BE2C (cell line): ENCODE results near the gene GOLGA6L10.
"Not testable (repeated sequence)": the region's sequence is repeated elsewhere in the genome, so short reads cannot be mapped to it uniquely, and the experiment has no call there.

Source experiments
- DNase-seq: peaks from one replicate; pipeline ENCODE4 v3.0.0-alpha.2; 2020
- H3K27me3 ChIP-seq: fragments of 250-450 bp; sonication (Bioruptor Pico); 2 replicates; pipeline ENCODE4 v1.5.1; 2020; ENCODE audit warnings: mild to moderate bottlenecking
- H3K36me3 ChIP-seq: fragments of 250-450 bp; sonication (Bioruptor Pico); 2 replicates; pipeline ENCODE4 v1.5.1; 2020; ENCODE audit warnings: mild to moderate bottlenecking
- H3K4me1 ChIP-seq: fragments of 250-450 bp; sonication (Bioruptor Pico); 2 replicates; pipeline ENCODE4 v1.5.1; 2020
- H3K4me3 ChIP-seq: 2 replicates; pipeline ENCODE4 v1.5.1; 2011; ENCODE audit warnings: low read depth, low read length
- H3K9me3 ChIP-seq: fragments of 250-450 bp; sonication (Bioruptor Pico); 2 replicates; pipeline ENCODE4 v1.5.1; 2020
- TF ChIP-seq, protein P1 (sequence below): IDR thresholded peaks from 2 replicates; pipeline ENCODE4 v1.5.1; 2012; ENCODE audit warnings: mild to moderate bottlenecking, low read depth, low read length

The GOLGA6L10 gene

DNA sequence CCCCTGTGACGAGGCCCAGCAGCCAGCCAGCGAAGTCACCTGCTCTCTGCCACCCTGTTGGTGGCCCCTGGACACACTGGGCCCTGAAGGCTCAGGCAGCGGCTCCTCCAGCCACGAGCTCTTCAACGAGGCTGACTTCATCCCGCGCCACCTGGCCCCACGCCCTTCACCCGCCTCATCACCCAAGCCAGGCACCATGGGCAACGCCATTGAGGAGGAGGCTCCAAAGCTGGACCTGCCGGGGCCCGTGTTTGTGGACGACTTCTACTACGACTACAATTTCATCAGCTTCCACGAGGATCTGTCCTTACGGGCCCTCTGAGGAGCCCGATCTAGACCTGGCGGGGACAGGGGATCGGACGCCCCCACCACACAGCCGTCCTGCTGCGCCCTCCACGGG, 22.4 kb downstream of the GOLGA6L10 start:
- H3K4me3 ChIP-seq, H3K4me1 ChIP-seq, H3K27me3 ChIP-seq, H3K36me3 ChIP-seq, H3K9me3 ChIP-seq, DNase-seq: not testable (repeated sequence)

DNA sequence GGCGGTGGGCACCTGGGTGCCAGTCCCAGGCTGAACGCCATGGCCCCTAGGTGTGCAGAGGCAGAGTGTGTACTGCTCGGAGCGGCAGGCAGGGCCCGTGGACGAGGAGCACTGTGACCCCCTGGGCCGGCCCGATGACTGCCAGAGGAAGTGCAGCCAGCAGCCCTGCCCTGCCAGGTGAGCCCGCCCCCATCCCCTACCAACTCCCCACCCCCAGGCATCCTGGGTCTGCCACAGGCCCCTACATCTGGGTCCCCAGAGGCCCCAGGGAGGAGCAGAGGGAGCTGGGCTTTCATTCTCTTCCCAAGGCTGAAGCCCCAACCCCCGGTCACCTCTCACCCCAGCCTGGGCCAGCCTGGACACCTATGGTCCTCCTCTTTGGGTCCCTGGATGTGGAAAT, 23.6 kb downstream of the GOLGA6L10 start:
- DNase-seq, H3K27me3 ChIP-seq, H3K9me3 ChIP-seq, H3K4me1 ChIP-seq, H3K36me3 ChIP-seq, H3K4me3 ChIP-seq: not testable (repeated sequence)

DNA sequence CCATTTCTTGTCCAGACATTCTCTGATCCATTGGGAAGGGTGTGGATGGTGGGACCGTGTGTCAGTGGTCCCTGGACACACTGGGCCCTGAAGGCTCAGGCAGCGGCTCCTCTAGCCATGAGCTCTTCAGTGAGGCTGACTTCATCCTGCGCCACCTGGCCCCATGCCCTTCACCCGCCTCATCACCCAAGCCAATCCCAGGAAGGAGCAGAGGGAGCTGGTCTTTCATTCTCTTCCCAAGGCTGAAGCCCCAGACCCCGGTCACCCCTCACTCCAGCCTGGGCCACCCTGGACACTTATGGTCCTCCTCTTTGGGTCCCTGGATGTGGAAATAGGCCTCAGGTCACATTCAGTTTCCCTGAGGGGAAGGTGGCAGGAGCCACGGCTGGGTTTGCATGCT, 24.4 kb downstream of the GOLGA6L10 start:
- H3K9me3 ChIP-seq, H3K4me1 ChIP-seq, DNase-seq, H3K27me3 ChIP-seq, H3K36me3 ChIP-seq, H3K4me3 ChIP-seq: not testable (repeated sequence)

DNA sequence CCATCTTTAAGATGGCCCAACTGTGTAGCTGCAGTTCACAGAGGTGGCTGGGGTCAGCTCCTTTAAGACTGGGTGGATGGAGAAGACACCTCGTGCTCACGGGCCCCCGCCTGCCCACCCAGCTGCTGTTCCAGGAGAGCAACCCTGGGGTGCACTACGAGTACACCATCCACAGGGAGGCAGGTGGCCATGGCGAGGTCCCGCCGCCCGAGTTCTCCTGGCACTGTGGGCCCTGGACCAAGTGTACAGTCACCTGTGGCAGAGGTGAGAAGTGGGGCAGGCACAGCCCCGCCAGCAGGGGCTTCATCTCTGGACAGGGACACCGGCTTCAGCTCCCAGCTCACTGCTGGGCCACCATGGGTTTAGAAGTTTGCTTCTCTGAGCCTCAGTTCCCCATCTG, 26.8 kb downstream of the GOLGA6L10 start:
- not testable (repeated sequence) for H3K9me3 ChIP-seq, H3K4me3 ChIP-seq, H3K4me1 ChIP-seq, DNase-seq, H3K27me3 ChIP-seq, H3K36me3 ChIP-seq

DNA sequence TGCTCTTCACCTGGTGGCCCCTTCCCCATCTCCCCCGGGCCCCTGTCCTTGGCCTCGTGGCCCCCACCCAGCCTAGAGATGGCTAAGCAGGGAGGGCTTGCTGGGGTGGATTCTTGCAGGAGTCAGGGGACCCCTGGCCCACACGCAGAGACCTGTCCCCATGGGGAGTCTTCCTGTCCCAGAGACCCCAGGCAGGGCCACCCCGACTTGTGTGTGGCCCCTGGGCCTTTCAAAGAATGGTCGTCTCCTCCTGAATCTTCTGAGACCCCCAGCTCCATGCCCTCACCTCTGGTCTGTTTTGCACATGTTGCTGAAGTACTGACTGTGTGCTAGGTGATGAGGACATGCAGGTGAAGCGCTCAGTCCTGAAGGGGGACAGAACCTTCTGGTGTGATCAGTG, 28.4 kb downstream of the GOLGA6L10 start:
- H3K4me1 ChIP-seq, H3K36me3 ChIP-seq, H3K9me3 ChIP-seq, H3K4me3 ChIP-seq, DNase-seq, H3K27me3 ChIP-seq: not testable (repeated sequence)

DNA sequence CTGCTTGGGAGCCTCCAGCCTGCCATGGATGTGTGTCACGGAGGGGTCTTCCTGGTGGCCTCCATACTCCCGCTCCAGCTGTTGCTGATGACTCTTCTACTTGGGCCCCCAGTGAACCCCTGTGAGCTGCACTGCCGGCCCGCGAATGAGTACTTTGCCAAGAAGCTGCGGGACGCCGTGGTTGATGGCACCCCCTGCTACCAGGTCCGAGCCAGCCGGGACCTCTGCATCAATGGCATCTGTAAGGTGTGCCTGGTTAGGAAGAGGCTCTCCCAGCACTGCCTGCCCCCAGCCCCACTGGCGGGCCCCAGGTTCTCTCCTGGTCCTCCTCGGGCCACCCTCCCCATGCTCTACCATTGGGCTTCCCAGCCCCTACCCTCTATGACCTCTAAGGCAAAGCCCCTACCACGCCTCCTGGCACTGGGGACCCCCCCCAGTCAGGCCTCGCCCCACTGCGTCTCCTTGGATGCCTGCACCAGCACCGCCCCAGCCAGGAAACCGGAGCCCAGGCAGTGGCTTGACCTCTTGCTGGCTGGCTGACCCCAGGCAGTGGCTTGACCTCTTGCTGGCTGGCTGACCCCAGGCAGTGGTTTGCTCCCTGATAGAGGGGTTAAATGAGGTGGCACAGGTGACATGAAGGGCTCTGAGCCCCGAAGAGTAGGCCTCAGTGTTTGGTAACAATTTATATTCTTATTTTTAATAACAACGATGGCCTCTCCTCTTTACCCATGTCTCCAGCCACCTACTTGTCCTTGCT, 29.6 kb downstream of the GOLGA6L10 start:
- H3K4me3 ChIP-seq, H3K36me3 ChIP-seq, H3K27me3 ChIP-seq, H3K4me1 ChIP-seq, H3K9me3 ChIP-seq, DNase-seq: not testable (repeated sequence)

DNA sequence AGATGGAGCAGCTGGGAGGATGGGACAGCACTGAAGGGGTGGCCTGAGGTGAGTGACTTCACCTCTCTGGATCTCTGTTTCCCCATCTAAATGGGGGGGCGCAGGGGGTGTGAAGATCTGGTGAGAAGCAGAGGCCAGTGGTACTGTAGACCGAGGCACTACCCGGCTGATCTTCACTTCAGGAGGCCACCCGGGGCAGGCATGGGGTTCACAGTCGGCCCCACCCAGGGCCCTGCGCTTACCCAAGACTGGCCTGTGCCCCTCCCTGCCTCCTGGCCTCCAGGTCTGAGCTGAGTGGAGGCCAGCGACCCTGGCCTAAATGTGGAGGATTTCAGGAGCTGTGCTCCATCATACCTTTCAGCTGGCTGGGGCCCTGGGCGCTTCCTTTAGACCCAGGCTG, 31.0 kb downstream of the GOLGA6L10 start:
- not testable (repeated sequence) for H3K9me3 ChIP-seq, H3K27me3 ChIP-seq, H3K36me3 ChIP-seq, H3K4me1 ChIP-seq, H3K4me3 ChIP-seq, DNase-seq

DNA sequence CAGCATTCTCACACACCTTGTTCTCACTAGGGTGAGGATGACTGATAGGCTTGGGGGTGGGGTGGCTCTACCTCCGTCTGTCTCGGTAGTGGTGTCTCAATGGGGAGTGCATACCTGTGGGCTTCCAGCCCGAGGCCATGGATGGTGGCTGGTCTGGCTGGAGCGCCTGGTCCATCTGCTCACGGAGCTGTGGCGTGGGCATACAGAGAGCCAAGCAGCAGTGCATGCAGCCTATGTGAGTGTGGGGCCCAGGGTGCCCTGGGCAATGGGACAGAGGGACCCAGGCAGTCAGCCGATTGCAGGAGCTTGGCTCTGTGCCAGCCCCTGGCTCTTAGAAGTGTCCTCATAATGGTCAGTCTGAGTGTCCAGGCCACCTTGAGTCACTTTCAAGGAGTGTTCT, 31.8 kb downstream of the GOLGA6L10 start:
- not testable (repeated sequence) for H3K4me1 ChIP-seq, H3K27me3 ChIP-seq, DNase-seq, H3K4me3 ChIP-seq, H3K9me3 ChIP-seq, H3K36me3 ChIP-seq

DNA sequence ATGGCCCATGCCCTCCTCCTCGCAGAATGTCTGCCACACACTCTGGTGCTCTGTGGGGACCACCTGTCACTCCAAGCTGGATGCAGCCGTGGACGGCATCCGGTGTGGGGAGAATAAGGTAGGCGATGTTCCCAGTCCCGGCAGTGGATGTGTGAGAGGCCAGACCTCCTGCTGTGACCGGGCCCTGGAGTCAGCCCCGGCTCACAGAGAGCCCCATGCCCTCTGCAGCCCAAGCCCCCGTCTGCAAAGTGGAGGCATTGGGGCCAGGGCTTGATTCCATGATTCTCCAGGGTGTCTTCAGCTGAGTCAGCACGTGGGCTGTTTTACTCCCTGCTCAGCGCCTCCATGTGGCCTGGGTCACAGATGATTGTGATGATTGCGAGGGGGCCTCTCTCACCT, 32.2 kb downstream of the GOLGA6L10 start:
- DNase-seq = no peak
- Histone ChIP-seq H3K36me3 (no peaks in the 10 kb centered on the region), H3K27me3 (no peaks in the 10 kb centered on the region), H3K9me3 (no peaks in the 10 kb centered on the region), H3K4me1 (no peaks in the 10 kb centered on the region), H3K4me3 (no peak overlapping the region)
- TF ChIP-seq, protein P1, sequence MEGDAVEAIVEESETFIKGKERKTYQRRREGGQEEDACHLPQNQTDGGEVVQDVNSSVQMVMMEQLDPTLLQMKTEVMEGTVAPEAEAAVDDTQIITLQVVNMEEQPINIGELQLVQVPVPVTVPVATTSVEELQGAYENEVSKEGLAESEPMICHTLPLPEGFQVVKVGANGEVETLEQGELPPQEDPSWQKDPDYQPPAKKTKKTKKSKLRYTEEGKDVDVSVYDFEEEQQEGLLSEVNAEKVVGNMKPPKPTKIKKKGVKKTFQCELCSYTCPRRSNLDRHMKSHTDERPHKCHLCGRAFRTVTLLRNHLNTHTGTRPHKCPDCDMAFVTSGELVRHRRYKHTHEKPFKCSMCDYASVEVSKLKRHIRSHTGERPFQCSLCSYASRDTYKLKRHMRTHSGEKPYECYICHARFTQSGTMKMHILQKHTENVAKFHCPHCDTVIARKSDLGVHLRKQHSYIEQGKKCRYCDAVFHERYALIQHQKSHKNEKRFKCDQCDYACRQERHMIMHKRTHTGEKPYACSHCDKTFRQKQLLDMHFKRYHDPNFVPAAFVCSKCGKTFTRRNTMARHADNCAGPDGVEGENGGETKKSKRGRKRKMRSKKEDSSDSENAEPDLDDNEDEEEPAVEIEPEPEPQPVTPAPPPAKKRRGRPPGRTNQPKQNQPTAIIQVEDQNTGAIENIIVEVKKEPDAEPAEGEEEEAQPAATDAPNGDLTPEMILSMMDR = no peak

DNA sequence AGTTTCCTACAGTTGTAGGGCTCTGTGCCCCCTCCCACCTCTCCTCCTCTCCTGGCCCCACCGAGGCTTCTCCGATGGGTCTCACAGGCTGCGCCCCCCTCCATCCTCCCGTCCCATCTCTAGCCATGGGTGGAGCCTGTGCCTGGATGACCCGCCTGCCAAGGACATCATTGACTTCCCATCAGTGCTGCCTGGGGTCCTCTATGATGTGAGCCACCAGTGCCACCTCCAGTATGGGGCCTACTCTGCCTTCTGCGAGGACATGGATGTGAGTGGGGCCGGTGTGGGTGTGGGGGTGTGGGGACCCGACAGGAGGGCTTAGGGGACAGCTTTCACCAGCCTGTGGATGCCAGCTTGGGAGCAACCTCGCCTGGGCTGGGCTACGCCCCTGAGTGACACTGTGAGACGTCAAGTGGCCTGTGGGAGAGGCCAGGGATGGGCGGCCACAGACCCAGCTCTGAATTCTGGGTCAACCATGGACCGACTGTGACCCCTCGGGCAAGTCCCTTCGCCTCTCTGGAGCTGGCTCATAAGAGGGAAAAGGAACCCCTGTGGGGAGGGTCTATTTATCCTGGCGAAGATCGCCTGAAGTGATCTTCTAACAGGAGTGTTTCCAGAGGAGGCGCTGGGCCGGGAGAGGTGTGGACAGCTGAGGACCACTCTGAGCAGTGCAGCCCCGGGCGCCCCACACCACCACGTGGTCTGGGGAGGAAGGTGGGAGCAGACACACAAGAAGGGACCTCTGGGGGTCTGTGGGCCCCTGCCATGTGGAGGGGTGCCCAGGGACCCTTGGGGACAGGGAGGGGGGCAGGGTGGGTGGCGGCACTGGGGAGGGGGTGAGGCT, 32.8 kb downstream of the GOLGA6L10 start:
- not testable (repeated sequence) for H3K4me1 ChIP-seq, DNase-seq, H3K36me3 ChIP-seq, H3K27me3 ChIP-seq, H3K9me3 ChIP-seq, H3K4me3 ChIP-seq
